BJ (cell line): ENCODE measurements around the gene ARHGAP9. TPM values are rescaled to one million over a fixed set of nuclear protein-coding genes. Genes with fewer than 3 reads are reported as not detected.

Experiments used
- CTCF ChIA-PET: fragments of 350-600 bp; formaldehyde crosslinking; extraction: SDS; loops from one replicate; lab custom pipeline; 2021; ENCODE audit warnings: antibody characterized with exemption, inconsistent platforms; lab: Yijun Ruan, JAX
- POLR2A ChIA-PET: fragments of 300-600 bp; sonication (Branson Sonifier 250); formaldehyde crosslinking; extraction: SDS; loops from one replicate; lab custom pipeline; 2021; ENCODE audit warnings: antibody characterized with exemption; lab: Charles Lee
- DNase-seq: peaks from one replicate; pipeline ENCODE4 v3.0.0-alpha.2; 2011; ENCODE audit warnings: low read depth
- H3K27me3 ChIP-seq: 2 replicates; pipeline ENCODE4 v1.6.0; 2011; ENCODE audit warnings: low read length; ENCODE audit not compliant: control insufficient read depth, insufficient read depth
- H3K36me3 ChIP-seq: 2 replicates; pipeline ENCODE4 v1.5.1; 2011; ENCODE audit warnings: low read length; ENCODE audit not compliant: control insufficient read depth, insufficient read depth
- H3K4me3 ChIP-seq: 2 replicates; pipeline ENCODE4 v1.5.1; 2011; ENCODE audit warnings: low read depth, mild to moderate bottlenecking, control low read depth, low read length
- polyA plus RNA-seq: library from polyadenylated mRNA; depleted of rRNA; stranded (reverse); fragments of >200 nt; gene quantifications from 2 replicates; pipeline ENCODE4 v1.2.3, GENCODE V29; 2011
- TF ChIP-seq, protein P1 (sequence below): IDR thresholded peaks from 2 replicates; pipeline ENCODE4 v1.5.1; 2011; ENCODE audit warnings: low read depth, mild to moderate bottlenecking, control low read depth, inconsistent platforms, low read length, moderate library complexity; ENCODE audit not compliant: insufficient read depth

Gene ARHGAP9
- polyA plus RNA-seq, 1 experiment, result 1.0 TPM

DNA sequence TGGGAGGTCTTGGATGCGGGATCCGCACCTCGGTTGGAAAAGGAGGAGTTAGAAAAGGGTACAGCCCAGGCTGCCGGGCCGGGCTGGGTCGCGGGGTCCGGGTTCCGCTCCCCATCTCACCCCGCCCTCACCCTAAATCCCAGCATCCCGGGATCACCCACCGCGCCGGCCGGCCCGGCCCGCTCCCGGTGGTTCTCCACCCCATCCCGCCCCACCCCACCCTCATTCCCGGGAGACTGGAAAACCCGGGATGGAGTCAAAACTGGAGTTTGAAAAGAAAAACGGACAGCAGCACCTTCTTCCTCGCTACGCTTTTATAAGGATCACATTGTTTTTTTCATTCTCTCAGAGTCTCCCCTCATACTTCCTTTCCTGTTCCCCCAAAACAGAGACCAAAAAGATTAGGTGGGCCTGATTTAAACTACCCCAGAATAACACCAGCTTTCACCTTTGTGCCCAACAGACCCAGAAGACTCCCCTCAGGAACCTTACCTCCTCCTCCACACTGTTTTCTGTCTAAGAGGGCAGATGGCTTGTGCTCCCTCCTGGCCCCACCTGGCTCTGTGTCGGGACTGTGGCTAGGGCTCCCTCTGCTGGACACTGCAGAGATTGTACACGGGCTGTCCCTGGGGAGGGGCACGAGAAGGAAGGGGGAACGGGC lies 17.3 kb downstream of the ARHGAP9 start:
- ChIA-PET POLR2A (interaction anchor here (0.5 to 0.6 kb wide), 2 partner anchors 122 to 153 kb away, joined by 3 to 6 read pairs; no protein-coding TSS in a partner anchor), CTCF (interaction anchor here (0.5 to 16.7 kb wide), 18 partner anchors 8 to 249 kb away, joined by 3 to 411 read pairs (median 4); partner anchors contain the start of genes ARHGAP9, DDIT3, INHBE and MBD6)
- H3K27me3 ChIP-seq, result no peaks in the 10 kb centered on the region
- H3K4me3 ChIP-seq, result peak overlapping the region; percentile 67
- DNase-seq, result peak; percentile 37
- TF ChIP-seq, protein P1, sequence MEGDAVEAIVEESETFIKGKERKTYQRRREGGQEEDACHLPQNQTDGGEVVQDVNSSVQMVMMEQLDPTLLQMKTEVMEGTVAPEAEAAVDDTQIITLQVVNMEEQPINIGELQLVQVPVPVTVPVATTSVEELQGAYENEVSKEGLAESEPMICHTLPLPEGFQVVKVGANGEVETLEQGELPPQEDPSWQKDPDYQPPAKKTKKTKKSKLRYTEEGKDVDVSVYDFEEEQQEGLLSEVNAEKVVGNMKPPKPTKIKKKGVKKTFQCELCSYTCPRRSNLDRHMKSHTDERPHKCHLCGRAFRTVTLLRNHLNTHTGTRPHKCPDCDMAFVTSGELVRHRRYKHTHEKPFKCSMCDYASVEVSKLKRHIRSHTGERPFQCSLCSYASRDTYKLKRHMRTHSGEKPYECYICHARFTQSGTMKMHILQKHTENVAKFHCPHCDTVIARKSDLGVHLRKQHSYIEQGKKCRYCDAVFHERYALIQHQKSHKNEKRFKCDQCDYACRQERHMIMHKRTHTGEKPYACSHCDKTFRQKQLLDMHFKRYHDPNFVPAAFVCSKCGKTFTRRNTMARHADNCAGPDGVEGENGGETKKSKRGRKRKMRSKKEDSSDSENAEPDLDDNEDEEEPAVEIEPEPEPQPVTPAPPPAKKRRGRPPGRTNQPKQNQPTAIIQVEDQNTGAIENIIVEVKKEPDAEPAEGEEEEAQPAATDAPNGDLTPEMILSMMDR, result peak; percentile 98
- H3K36me3 ChIP-seq, result no peaks in the 10 kb centered on the region; the same call in 1 of the 2 replicates

DNA sequence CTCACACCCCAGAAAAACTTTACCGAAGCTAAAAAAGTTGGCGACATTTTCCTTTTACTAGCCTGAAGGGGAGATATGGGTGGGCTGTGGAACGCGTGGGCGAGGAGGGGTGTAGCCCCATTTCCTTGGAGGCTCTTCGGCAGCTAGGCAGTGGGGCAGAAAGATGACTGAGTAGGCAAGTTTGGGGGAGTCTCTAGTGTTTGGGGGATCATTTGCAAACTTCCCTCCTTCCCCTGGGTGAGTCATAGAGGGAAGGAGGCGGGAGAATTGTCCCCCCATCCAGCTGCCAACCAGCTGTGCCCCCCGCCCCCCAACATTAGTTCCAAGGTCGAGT lies 17.8 kb downstream of the ARHGAP9 start:
- Histone ChIP-seq H3K27me3 (no peaks in the 10 kb centered on the region), H3K36me3 (no peaks in the 10 kb centered on the region; the same call in 1 of the 2 replicates), H3K4me3 (peak overlapping the region; percentile 67)
- no peak for DNase-seq
- ChIA-PET POLR2A (interaction anchor here (0.6 kb wide), 1 partner anchor 153 kb away, joined by 6 read pairs; no protein-coding TSS in a partner anchor), CTCF (interaction anchor here (0.5 to 16.7 kb wide), 16 partner anchors 7 to 219 kb away, joined by 3 to 411 read pairs (median 4); partner anchors contain the start of genes ARHGAP9, DDIT3, INHBE and MBD6)
- TF ChIP-seq, protein P1, result no peak

DNA sequence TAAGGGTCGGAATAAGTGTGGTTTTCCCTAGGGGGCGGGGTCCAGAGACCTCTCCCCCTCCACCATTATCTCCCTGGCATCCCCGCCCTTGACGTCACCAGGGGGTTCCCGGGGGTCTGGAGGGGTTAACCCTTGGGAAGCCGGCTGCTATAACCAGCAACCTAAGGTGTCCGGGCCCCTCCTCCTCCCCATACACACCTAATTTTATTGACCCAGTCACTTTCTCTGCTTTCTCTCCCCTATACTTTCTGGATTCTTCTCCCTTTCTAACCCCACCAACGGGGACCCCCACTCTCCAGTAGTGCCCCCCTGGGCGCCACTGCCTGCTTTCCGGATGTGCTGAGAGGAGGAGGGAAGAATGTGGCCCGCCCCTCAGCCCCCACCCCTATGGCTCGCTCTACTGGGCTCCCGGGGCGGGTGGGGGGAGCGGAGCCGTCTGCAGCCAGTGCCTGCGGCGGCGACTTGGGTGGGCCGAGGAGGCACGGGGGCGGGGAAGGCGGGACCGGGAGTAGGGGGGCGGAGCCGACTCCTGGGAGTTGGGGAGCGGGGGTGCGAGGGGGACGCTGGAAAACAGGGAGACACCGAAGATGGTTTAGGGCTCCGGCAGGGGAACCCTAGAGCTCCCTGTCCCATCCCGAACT lies 18.3 kb downstream of the ARHGAP9 start:
- Histone ChIP-seq H3K27me3 (no peaks in the 10 kb centered on the region), H3K36me3 (no peaks in the 10 kb centered on the region; the same call in 1 of the 2 replicates), H3K4me3 (peak overlapping the region; percentile 67)
- ChIA-PET POLR2A (interaction anchor here (0.5 kb wide), 1 partner anchor 153 kb away, joined by 3 read pairs; no protein-coding TSS in a partner anchor), CTCF (interaction anchor here (0.6 to 16.7 kb wide), 13 partner anchors 9 to 266 kb away, joined by 3 to 411 read pairs (median 4); partner anchors contain the start of genes ARHGAP9 and DDIT3)
- DNase-seq, result no peak
- TF ChIP-seq, protein P1, result no peak

DNA sequence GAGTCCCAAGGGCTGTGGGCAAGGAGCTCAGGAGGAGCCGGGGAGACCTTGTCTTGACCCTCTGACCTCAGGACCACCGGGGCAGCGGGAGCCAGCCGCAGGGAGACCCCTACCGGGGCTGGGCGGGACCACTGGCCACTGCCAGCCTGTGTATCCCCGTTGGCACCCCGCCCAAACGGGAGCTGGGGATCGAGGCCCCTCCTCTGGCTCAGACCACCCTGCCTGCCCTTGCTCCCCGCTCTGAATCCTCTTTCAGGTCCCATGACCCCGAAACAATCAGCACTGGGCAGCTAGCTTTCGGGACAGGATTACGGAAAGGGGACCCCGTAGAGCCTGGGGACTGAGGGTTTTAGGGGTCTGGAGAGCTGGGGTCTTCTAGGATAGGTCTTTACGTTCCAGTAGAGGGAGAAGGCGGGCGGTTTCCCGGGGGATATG lies 18.8 kb downstream of the ARHGAP9 start:
- H3K4me3 ChIP-seq, result peak overlapping the region; percentile 67
- TF ChIP-seq, protein P1, result 0 out of 2 replicates have a peak, but pooled peaks have one; percentile 3
- H3K27me3 ChIP-seq, result no peaks in the 10 kb centered on the region
- DNase-seq, result no peak
- H3K36me3 ChIP-seq, result no peaks in the 10 kb centered on the region
- CTCF ChIA-PET, result interaction anchor here (0.6 to 16.7 kb wide), 7 partner anchors 23 to 265 kb away, joined by 3 to 411 read pairs (median 4); partner anchors contain the start of gene B4GALNT1
- POLR2A ChIA-PET, result no interaction called here

DNA sequence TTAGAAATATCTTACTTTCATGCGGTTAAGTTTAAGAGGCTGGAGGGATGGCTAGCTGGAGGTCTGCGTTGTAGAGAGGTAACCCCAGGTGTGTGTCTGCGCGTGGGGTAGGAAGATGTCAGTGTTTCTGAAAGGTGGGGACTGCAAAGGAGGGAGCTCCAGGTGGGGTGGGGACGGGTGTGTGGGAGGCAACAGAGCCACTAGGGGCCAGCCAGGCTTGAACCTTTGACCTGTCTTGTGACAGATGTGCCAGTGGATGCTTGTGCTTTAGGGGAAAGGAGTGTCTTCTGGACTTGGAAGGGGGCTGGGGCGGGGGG lies 19.2 kb downstream of the ARHGAP9 start:
- TF ChIP-seq, protein P1, result no peak
- DNase-seq, result no peak
- H3K27me3 ChIP-seq, result no peaks in the 10 kb centered on the region
- peak overlapping the region; percentile 67 for H3K4me3 ChIP-seq
- no peaks in the 10 kb centered on the region for H3K36me3 ChIP-seq
- ChIA-PET CTCF (interaction anchor here (0.8 to 16.7 kb wide), 8 partner anchors 23 to 196 kb away, joined by 3 to 411 read pairs (median 4); partner anchors contain the start of gene B4GALNT1), POLR2A (no interaction called here)
